Stimulated activated CD8-positive, alpha-beta memory T cell treated with anti-CD3 and anti-CD28 coated beads, Interleukin-15, amount 100 ng/mL, for 48 hours (primary cell): ENCODE measurements around the gene CNTNAP2.

Experiments used
- DNase-seq, 2 donors: peaks; one replicate each; pipeline ENCODE4 v3.0.0-alpha.2; 2020; ENCODE audit warnings: low read depth in 2 of 2

CNTNAP2 gene

GRCh38 chr7:146575903-146576302 is 459.3 kb downstream of the CNTNAP2 start:
- no peak for DNase-seq

GRCh38 chr7:146591976-146592375 is 475.4 kb downstream of the CNTNAP2 start:
- DNase-seq: no peak

- no peak for DNase-seq
Measured at GRCh38 chr7:146606628-146607027, 490.0 kb downstream of the CNTNAP2 start.

GRCh38 chr7:146619641-146620040 is 503.0 kb downstream of the CNTNAP2 start:
- no peak for DNase-seq

GRCh38 chr7:146626912-146627311 is 510.3 kb downstream of the CNTNAP2 start:
- DNase-seq: no peak

- no peak for DNase-seq
Measured at GRCh38 chr7:146635205-146636032, 518.8 kb downstream of the CNTNAP2 start.

GRCh38 chr7:146636033-146636356 is 519.4 kb downstream of the CNTNAP2 start:
- no peak for DNase-seq

GRCh38 chr7:146636581-146636980 is 520.0 kb downstream of the CNTNAP2 start:
- DNase-seq: no peak

- no peak for DNase-seq
Measured at GRCh38 chr7:146639291-146639690, 522.7 kb downstream of the CNTNAP2 start.

- no peak for DNase-seq
Measured at GRCh38 chr7:146641491-146641890, 524.9 kb downstream of the CNTNAP2 start.

- DNase-seq: no peak
Measured at GRCh38 chr7:146645383-146645976, 528.9 kb downstream of the CNTNAP2 start.

GRCh38 chr7:146647445-146647844 is 530.8 kb downstream of the CNTNAP2 start:
- DNase-seq: no peak

GRCh38 chr7:146652176-146652575 is 535.6 kb downstream of the CNTNAP2 start:
- no peak for DNase-seq

GRCh38 chr7:146654048-146654447 is 537.4 kb downstream of the CNTNAP2 start:
- DNase-seq: no peak

GRCh38 chr7:146655928-146656797 is 539.6 kb downstream of the CNTNAP2 start:
- DNase-seq: no peak

- DNase-seq: no peak
Measured at GRCh38 chr7:146656988-146657387, 540.4 kb downstream of the CNTNAP2 start.

GRCh38 chr7:146658604-146659003 is 542.0 kb downstream of the CNTNAP2 start:
- no peak for DNase-seq

- DNase-seq: no peak
Measured at GRCh38 chr7:146659732-146660131, 543.1 kb downstream of the CNTNAP2 start.

- DNase-seq: no peak
Measured at GRCh38 chr7:146660839-146661238, 544.2 kb downstream of the CNTNAP2 start.

- no peak for DNase-seq
Measured at GRCh38 chr7:146661435-146661834, 544.8 kb downstream of the CNTNAP2 start.

GRCh38 chr7:146661929-146662328 is 545.3 kb downstream of the CNTNAP2 start:
- DNase-seq: no peak

GRCh38 chr7:146665023-146665422 is 548.4 kb downstream of the CNTNAP2 start:
- DNase-seq: no peak

GRCh38 chr7:146670532-146670931 is 553.9 kb downstream of the CNTNAP2 start:
- no peak for DNase-seq
